Measurements from ENCODE around the gene UROS. TPM values are rescaled to one million over a fixed set of nuclear protein-coding genes. Genes with fewer than 3 reads are reported as not detected.

The UROS gene
- polyA plus RNA-seq, 1 of the 3 experiments (the other 2 are of a cell fraction) = 49.2 TPM

- Histone ChIP-seq H3K4me1 (ENCODE audit: control insufficient read depth in 1 of 2, insufficient read depth in 2 of 2, low read depth in 1 of 2, low read length in 1 of 2) (peaks cover 0 to 2% of the 10 kb centered on the region in 2 experiments; a peak in 1 of 4 replicates), H3K36me3 (replicated peaks in 1 of 2; ENCODE audit: control insufficient read depth in 1 of 2, insufficient read depth in 2 of 2, low read length in 1 of 2) (peaks cover 38 to 69% of the 10 kb centered on the region in 2 experiments), H3K4me3 (ENCODE audit: low read depth in 2 of 2, low read length in 1 of 2) (no peak overlapping the region), H3F3A (replicated peaks; ENCODE audit: insufficient read depth) (no peaks in the 10 kb centered on the region), H3K9ac (no peak overlapping the region), H3K79me2 (ENCODE audit: insufficient read depth) (no peaks in the 10 kb centered on the region), H2AFZ (ENCODE audit: low read depth) (no peak overlapping the region), H3K4me2 (no peak overlapping the region), H3K27ac (ENCODE audit: low read depth in 2 of 2, low read length in 1 of 2) (no peak overlapping the region; a peak in 1 of 4 replicates), H3K27me3 (ENCODE audit: insufficient read depth) (no peaks in the 10 kb centered on the region), H3K9me3 (no peaks in the 10 kb centered on the region), H4K20me1 (ENCODE audit: insufficient read depth) (no peaks in the 10 kb centered on the region), H3K9me2 (no peaks in the 10 kb centered on the region)
- TF ChIP-seq FOSL2 (IDR thresholded peaks at IDR 0.05; ENCODE audit: borderline replicate concordance, low read depth) (no peak), RXRA (IDR thresholded peaks at IDR 0.05; ENCODE audit: borderline replicate concordance, low read depth) (no peak), MXI1 (IDR thresholded peaks at IDR 0.05; ENCODE audit: low read depth, low read length) (no peak), SMC3 (IDR thresholded peaks at IDR 0.05; ENCODE audit: low read depth, low read length) (no peak), RCOR1 (IDR thresholded peaks at IDR 0.05; ENCODE audit: low read length) (no peak), PBX3 (IDR thresholded peaks at IDR 0.05) (no peak)
- no peak for DNase-seq
- 89% methylated on average over 7 of the region's 9 CpGs for WGBS (ENCODE audit: low lambda C conversion rate)
- POLR2A ChIA-PET = no interaction called here
- CTCF ChIA-PET = interaction anchor here (0.9 kb wide), 1 partner anchor 24 kb away, joined by 3 read pairs; no protein-coding TSS in a partner anchor
These were observed 20.7 kb upstream of the UROS start for GRCh38 chr10:125843603-125844329.

GRCh38 chr10:125840955-125841354 lies 17.9 kb upstream of the UROS start:
- POLR2A ChIA-PET = no interaction called here
- H3K79me2 ChIP-seq (ENCODE audit: insufficient read depth) = no peaks in the 10 kb centered on the region
- no peak for TF ChIP-seq JUND (IDR thresholded peaks at IDR 0.05)
- TF ChIP-seq RAD21 (IDR thresholded peaks at IDR 0.05; ENCODE audit: low read length) = no peak
- no peak for TF ChIP-seq TEAD4 (IDR thresholded peaks at IDR 0.05; ENCODE audit: borderline replicate concordance, insufficient read depth)
- TF ChIP-seq GATA2 (CRISPR knock-in tag; IDR thresholded peaks at IDR 0.05) = no peak
- TF ChIP-seq CTCF (IDR thresholded peaks at IDR 0.05) = no peak
- no peak for TF ChIP-seq GABPA (IDR thresholded peaks at IDR 0.05; ENCODE audit: low read depth)
- no peak for TF ChIP-seq MXI1 (IDR thresholded peaks at IDR 0.05; ENCODE audit: low read depth, low read length)
- no peak for TF ChIP-seq FOXM1 (IDR thresholded peaks at IDR 0.05; ENCODE audit: low read depth)
- no peak for TF ChIP-seq NRF1 (IDR thresholded peaks at IDR 0.05; ENCODE audit: low read depth, low read length)
- TF ChIP-seq IRF3 (IDR thresholded peaks at IDR 0.05; ENCODE audit: low read depth, low read length) = no peak
- no peak for TF ChIP-seq YY1 (IDR thresholded peaks at IDR 0.05; ENCODE audit: low read depth)
- TF ChIP-seq SMC3 (IDR thresholded peaks at IDR 0.05; ENCODE audit: low read depth, low read length) = no peak
- no peak for TF ChIP-seq FOXJ3 (CRISPR knock-in tag; IDR thresholded peaks at IDR 0.05)
- no peak for TF ChIP-seq USF1 (IDR thresholded peaks at IDR 0.05; ENCODE audit: borderline replicate concordance, low read depth)
- no peak for TF ChIP-seq CHD2 (IDR thresholded peaks at IDR 0.05; ENCODE audit: low read length, partially characterized antibody)

More at GRCh38 chr10:125840955-125841354, 17.9 kb upstream of the UROS start:
- H3K9me2 ChIP-seq = no peaks in the 10 kb centered on the region
- H3K4me3 ChIP-seq (ENCODE audit: low read depth in 2 of 2, low read length in 1 of 2) = no peak overlapping the region
- H3K9me3 ChIP-seq = no peaks in the 10 kb centered on the region
- CTCF ChIA-PET = no interaction called here
- 81% methylated on average over 3 of the region's 3 CpGs for WGBS (ENCODE audit: low lambda C conversion rate)
- no peak overlapping the region for H3K9ac ChIP-seq
- DNase-seq = no peak
- H3F3A ChIP-seq (replicated peaks; ENCODE audit: insufficient read depth) = peaks cover 6% of the 10 kb centered on the region
- H3K4me1 ChIP-seq (ENCODE audit: control insufficient read depth in 1 of 2, insufficient read depth in 2 of 2, low read depth in 1 of 2, low read length in 1 of 2) = peaks cover 0 to 2% of the 10 kb centered on the region in 2 experiments; a peak in 1 of 4 replicates
- no peaks in the 10 kb centered on the region for H4K20me1 ChIP-seq (ENCODE audit: insufficient read depth)
- no peak overlapping the region for H3K27ac ChIP-seq (ENCODE audit: low read depth in 2 of 2, low read length in 1 of 2)
- no peak overlapping the region for H3K4me2 ChIP-seq
- peaks cover 58 to 76% of the 10 kb centered on the region in 2 experiments for H3K36me3 ChIP-seq (replicated peaks in 1 of 2; ENCODE audit: control insufficient read depth in 1 of 2, insufficient read depth in 2 of 2, low read length in 1 of 2)
- H3K27me3 ChIP-seq (ENCODE audit: insufficient read depth) = no peaks in the 10 kb centered on the region
- H2AFZ ChIP-seq (ENCODE audit: low read depth) = no peak overlapping the region
